GM19467 (cell line): ENCODE data around the gene TNFAIP8L3.
"Not testable (repeated sequence)": the region's sequence is repeated elsewhere in the genome, so short reads cannot be mapped to it uniquely, and the experiment has no call there.

ENCODE experiments used
- ATAC-seq: cut with Tn5 transposase; IDR thresholded peaks from one replicate; pipeline ENCODE4 v1.9.1; 2021; ENCODE audit warnings: mild to moderate bottlenecking, moderate library complexity; ENCODE audit not compliant: unreplicated experiment

TNFAIP8L3 gene

DNA sequence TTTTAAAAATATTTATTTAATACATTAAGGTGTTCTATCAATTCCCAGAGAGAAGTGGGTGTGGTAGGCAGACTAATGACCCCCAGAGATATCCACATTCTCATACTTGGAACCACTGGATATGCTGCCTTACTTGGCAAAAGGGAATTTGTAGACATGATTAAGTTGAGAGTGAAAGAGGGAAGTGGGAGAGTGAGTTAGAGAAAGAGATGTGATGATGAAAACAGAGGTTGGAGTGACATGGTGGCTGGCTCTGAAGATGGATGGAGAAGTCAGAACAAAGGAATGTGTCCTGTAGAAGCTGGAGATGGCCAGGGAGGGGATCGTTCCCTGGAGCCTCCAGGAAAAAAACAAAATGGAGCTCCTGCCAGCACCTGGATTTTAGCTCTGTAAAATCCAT is 32.0 kb downstream of the TNFAIP8L3 start:
- ATAC-seq: no peak

DNA sequence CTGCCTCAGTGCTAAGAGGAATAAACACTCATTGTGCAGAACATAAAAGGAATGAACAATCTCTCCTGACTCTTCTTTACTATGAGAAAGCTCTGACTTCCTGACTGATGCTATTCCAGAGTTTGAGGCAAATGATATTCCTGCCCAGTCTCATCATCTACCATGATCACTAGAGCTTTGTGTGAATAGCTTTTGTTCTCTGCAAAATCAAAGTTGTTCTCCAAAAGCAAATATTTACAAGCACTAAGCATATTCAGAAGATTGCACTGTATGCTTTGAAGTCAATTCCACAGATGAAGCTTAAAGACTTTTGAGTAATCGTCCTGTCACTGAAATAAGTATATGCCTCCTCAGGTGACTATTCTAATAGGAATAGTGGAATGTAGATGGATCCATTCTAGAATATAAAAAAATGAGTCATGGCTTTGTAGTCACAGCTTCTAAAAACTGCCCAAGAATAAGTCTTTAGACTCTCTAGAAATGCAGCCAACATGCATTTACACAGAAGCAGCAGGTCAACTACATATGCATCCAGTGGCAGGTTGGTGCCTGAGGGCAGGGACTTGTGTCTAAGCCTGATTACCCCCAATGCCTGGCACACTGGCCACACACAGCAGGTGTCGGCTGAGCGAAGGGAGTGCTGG is 34.6 kb downstream of the TNFAIP8L3 start:
- no peak for ATAC-seq

DNA sequence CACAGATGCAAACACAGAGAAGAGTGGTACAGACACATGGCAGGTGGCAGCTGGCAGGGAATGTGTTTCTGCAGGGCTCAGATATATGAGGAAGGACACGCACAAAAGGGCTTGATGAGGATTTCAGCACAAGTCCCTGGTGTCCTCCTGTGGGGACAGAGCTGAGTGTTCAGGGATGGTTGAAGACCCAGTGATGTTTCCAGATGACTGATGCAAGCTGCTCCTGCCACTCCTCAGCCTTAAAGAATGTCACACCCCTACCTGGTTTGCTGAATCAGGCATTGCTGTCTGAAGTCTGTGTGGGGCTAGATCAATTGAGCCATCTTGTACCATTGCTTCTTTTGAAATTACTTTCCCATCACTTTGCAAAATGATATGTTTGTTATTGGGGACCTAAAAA is 40.2 kb downstream of the TNFAIP8L3 start:
- ATAC-seq: no peak

DNA sequence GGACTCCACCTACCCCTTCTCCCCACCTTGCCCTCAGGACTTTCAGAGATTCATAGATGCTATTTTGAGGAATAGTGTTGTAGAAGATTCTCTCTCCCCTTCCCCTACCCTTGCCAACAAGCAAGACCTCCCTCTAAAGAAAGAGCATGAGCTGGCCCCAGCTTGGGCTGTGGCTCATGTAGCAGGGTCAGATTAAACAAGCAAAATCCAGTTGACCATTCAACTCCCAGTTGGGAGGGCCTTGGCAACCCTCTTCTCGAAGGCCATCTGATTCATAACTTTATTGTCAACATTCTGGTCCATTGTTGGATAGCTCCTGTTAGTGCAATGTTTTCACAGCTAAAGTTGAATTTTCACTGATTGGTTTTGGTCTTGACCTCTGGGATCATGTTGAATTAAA is 41.1 kb downstream of the TNFAIP8L3 start:
- ATAC-seq: no peak

DNA sequence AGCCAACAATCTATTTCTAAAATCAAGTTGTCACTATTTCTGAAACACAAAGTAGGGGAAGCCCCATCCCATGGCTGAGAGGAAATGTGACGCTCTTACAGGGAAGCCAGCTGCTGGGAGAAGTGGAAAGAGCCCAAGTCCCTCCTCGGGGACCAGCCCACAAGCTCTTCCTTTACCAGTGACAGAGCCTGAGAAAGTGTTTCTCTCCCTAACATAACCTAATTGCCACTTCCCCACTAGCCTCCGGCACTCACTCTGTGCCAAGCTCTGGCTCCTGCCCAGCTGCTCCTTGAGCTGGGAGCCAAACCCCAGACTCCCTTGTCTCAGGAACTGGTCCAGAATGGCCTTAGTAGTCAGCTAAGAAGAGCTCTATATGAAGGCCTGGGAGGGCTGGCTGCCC is 42.9 kb downstream of the TNFAIP8L3 start:
- no peak for ATAC-seq

DNA sequence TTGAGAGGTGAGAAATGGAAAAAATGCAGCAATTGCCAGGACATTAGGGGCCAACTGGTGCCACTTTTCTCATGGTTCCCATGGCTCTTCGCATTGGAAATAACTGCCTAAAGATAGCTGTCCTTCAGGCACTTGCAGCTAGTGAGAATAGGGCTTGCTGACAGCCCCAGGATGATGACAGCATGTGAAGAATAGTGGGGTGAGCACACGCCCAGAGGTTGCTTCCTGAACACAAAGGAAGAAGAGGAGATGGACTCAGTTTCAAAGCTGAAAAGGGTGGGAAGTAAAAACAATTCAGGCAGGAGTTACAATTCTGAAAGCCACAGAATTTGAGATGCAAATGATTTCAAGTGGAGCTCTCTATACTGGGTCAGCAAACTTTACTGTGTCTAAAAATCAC is 45.6 kb downstream of the TNFAIP8L3 start:
- ATAC-seq: no peak

DNA sequence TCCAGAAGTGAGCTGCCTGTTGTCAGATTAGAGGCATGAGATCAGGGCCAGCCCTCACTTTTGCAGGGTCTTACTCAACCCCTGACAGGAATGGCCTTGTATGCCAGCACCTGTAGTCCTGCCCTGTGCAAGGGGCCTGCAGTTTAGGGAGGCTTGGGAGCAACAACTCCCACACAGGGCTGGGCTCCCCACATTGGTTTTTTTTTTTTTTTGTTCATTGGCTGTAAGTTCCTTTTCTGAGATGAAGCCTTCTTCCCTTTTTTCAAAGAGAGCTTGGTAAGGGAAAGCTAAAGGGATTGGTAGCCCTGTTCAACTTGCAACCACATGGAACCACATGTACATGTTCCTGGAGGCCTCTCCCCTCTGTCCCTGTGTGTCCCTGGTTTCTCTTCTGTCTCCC is 46.4 kb downstream of the TNFAIP8L3 start:
- no peak for ATAC-seq

DNA sequence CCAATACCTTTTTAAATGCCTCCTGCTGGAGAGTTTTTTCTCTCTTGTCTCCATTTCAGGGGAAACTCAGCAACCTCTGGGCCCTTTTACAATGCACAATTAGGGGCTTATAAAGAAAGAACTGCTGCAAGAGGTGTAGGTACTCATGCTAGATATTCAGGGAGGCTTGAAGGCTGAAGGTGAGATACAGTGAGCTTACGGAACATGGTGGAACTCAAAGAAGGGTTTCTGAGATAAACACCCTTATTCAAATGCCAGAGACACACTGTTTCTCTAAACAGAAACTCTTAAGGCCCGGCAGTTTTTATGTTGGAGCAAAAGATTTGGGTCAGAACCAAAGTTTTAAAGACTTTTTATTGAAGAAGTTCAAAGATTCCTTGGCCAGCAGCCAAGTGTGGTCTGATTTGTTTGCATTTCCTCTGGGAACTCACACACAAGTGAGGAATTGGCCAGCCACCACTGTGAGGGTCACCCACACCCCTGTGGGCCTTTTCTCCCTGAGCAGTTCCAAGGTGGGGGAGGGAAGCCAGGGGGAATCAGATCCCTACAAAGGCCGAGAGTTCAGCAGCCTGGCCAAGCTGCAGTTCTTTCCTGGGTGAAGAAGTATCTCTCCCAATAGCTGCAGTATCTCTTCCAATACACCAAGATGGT is 47.8 kb downstream of the TNFAIP8L3 start:
- no peak for ATAC-seq

DNA sequence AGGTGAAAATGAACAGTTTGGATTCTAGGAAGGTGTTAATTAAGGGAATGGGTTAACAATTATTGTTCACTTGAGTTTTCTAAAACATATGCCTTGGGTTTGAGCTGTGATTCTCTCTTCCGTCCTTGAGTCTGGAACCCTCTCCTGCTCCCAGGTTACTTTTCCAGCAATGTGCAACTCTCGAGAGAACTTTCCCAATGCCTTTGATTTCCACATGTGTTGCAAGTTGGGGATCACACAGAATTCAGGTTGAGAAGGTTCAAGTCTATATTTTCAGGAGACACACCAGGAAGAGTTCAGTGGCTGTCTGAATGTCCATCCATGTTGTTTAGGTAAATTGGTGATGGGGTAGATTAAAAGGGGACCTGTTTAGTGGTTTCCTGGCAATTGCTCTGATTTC is 48.7 kb downstream of the TNFAIP8L3 start:
- no peak for ATAC-seq

DNA sequence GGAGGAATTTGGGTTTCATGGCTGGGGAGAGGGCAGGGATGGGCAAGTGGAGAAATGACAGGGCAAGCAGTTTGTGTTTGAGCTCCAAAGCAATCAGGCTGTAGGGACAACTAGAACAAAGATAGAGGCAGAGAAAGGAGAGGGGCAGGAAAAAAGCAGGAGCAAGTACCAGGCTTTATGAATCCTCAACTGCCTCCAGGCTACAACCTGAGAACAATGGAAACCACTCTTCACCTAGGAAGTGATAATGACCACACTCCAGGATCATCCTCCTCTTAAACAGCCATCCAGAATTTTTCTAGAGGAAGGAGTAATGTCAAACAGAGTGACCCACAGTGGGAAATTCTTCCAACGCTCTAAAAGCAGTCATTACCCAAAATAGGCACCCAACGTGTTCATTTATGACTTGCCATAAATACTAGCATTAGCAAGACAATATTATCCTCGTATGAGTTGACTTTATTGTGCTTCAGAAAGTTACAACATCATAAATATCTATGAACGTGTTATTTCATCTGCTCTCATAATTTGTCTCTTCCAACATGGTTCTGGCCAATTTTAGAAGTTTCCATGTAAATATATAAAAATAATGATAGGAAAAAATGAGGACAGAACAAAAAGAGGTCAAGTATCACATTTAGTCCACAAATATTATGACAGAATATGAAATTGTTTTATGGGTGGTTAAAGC is 50.5 kb downstream of the TNFAIP8L3 start:
- ATAC-seq: no peak

DNA sequence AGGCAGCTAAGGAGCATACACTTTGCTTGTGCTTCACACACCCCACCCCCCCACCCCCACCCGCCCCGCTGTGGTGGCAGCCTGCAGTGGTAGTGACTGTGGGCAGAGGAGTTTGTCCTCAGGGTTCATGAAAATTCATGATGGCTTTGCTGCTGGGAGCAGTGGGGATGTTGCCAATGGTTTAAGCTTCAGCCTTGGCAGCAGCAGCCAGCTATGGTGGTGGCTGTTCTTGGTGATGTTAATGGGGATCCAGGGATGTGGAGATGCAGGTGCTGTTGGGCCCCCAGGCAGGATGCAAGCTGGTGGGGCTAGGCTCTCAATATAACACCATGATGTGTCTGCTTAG is 55.8 kb downstream of the TNFAIP8L3 start:
- ATAC-seq: no peak

DNA sequence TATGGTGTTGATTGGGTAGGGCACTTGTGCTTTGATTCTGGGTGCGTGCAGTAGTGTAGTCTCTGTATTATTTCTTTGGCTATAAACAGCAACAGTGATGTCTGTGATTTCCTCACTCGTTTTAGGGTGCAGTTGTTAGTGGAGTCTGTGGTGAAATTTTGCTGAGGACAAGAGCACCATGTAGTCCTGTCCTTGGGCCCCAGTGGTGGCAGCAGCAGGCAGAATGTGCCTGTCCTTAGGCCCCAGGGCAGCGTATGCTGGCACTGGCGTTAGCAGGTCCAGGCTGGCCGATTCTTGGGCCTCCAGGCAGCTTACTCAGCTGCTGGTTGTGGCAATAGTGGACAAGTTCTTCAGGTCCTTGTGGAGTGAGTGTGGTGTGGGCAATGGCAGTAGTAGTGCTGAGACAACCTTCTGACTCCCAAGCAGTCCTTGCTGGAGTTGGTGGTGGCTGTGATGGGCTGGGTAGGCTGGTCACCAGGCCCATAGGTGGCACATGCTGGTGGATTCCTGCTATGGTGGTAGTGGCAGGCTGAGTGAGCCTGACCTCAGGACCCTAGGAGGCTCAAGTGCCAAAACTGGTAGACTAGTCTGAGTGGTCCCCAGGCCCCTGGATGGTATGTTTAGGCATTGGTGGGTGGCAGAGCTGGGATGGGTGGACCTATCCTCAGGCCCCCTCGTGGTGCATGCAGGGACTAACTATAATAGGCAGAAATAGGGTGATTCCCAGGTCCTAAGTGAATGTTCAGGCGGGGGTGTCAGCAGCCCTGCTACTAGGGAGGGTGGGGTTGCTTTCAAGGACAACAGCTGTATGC is 56.3 kb downstream of the TNFAIP8L3 start:
- no peak for ATAC-seq

DNA sequence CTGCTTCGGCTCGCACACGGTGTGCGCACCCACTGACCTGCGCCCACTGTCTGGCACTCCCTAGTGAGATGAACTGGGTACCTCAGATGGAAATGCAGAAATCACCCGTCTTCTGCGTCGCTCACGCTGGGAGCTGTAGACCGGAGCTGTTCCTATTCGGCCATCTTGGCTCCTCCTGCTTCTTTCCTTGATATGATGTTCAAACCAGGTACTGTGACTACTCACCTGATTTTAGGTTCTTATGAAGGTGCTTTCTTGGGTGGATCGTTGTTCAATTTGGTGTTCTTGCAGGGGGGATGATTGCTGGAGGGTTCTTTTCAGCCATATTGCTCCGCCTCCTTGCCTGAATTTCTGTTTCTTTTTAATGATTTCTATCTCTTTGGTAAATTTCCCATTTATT is 57.2 kb downstream of the TNFAIP8L3 start:
- ATAC-seq: not testable (repeated sequence)

DNA sequence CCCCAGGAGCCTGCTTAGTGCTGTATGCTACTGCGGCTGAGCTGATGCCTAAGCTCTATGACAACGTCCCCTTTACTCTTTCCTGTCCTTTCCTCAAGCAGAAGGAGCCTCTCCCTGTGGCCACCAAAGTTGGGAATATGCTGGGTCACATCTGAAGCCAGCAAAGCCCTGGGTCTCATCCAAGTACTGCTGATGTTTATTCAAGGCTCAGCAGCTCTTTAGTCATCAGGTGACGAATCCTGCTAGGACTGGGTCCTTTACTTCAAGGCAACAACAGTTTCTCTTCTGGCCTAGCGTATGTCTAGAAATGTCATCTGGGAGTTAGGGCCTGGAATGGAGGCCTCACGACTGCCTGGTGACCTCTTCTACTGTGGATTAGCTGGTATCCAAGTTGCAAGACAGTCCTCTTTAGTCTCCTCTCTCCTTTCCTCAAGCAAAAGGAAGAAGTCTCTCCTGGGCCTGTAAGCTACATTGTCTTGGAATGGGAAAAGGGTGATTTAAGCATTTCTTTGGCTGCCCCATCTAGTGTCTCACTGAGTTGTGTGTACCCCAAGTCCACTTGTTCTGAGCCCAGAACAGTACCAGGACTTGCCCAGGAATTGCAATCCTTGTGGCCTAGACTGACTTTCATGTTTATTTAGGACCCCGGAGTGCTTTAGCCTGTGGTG is 63.9 kb downstream of the TNFAIP8L3 start:
- no peak for ATAC-seq

DNA sequence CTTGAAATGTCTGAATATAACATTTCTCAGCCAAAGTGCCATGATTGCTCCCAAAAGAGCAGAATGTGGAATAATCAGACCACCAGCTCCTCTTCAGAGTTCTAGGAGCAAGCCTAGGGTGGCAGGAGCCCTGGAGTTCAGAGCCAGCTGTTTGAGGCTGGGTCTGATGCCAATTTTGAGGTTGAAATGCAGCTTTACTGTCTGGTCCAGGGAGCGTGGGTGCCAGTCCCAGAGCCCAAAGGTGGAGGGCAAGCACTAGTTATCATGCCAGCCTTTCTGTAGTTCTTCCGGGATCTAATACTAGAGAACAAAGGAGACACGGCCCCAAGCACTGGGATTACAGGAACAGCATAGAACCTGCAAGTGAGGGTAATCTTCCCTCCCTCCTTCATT is 69.3 kb downstream of the TNFAIP8L3 start:
- ATAC-seq: no peak

DNA sequence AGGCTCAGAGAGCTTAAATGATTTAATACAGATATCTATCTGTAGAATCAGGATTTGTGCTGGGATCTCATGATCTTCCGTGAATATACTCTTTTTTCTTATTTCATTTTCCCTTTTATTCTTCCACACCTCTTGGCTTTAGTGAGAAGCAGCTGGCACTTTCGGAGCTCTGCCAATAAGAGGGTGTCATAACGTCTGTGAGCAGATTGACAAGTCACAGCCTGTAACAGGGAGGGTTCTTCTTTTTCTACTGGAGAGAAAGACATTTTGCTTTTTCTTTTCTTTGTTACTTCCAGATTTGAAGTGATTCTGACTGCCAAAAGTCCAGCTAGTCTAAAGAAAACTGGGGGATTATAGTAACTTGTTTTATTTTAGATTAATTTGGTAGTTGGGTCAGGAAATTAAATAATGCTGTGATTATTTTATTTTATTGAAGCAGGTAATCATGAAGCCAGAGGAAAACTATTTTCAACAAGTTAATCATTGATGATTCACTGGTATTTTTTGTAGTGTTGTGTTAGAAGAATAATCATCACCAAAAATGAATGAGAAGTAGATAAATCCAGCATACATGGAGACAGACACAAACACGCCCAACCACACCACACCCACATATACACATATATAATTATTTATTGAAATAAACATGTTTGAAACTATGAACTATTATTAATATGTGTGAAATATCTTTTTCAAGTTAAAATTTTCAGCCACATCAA is 69.8 kb downstream of the TNFAIP8L3 start:
- ATAC-seq: no peak

DNA sequence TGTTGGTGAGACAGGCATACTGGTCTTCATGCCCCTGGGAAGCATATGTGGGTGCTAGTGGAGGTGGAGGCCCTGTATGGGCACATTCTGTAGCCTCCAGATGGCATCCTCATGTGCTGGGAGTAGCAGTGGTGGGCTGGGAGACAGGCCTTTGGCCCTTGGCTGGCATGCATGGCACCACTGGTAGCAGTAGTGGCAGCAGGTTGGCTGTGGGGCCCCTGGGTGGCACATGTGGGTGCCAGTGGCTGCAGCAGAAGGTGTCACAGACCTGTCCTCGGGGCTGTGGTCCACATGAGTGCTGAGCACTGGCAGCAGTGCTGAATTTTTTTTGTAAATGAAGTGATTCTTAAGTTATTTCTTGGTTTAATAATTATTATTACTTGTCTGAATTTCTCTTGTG is 71.2 kb downstream of the TNFAIP8L3 start:
- no peak for ATAC-seq

DNA sequence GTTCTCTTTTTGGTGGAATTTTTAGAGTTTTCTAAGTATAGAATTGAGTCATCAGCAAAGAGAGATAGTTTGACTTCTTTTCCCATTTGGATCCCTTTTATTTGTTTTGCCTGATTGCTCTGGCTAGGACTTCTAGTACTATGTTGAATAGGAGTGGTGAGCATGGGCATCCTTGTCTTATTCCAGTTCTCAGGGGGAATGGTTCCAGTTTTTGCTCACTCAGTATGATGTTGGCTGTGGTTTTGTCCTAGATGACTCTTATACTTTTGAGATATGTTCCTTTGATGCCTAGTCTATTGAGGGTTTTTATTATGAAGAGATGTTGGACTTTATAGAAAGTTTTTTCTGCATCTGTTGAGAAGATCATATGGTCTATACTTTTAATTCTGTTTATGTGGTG is 72.5 kb downstream of the TNFAIP8L3 start:
- ATAC-seq: no peak

DNA sequence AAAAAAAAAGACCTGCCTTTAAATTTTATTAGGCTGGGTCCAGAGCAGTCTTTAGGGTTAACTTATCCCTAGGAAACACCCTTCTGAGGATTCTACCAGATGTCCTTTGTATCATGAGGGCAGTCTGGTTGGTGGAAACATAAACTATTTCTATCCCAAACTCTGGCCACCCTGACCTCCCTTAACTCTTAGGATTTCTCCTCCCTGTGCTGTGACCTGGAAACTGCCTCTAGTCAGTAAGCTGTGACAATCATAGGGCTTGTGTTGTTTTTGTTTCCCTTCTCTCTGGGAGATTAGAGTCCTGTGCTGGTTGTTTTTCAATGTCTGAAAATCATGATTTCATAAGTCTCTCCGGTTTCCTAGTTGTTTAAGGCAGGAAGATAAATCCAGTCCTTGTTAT is 78.1 kb downstream of the TNFAIP8L3 start:
- ATAC-seq: no peak

DNA sequence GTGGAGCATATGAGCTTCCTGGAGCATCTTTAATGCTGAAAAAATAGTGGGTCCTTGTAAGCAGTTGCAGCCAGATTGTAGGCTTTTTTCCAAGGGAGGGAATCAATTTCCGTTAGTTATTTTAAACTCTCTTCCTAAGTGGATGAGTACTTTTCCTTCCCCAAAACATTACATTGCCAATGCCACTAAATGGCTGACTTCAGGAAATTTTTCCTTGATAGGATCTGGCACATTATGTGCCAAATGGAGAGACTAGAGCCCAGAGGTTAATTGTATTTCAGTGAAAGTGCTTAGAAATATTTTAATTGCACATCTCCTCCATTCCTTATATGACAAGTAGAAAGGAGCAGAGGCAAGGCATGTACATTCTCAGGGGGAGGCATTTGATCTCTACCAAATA is 83.5 kb downstream of the TNFAIP8L3 start:
- no peak for ATAC-seq
